HG03520 (cell line): Measurements from ENCODE around the gene KIDINS220.

ENCODE experiments used
- ATAC-seq: cut with Tn5 transposase; IDR thresholded peaks from one replicate; pipeline ENCODE4 v1.9.1; 2021; ENCODE audit warnings: mild to moderate bottlenecking, moderate library complexity; ENCODE audit not compliant: unreplicated experiment

The KIDINS220 gene

DNA sequence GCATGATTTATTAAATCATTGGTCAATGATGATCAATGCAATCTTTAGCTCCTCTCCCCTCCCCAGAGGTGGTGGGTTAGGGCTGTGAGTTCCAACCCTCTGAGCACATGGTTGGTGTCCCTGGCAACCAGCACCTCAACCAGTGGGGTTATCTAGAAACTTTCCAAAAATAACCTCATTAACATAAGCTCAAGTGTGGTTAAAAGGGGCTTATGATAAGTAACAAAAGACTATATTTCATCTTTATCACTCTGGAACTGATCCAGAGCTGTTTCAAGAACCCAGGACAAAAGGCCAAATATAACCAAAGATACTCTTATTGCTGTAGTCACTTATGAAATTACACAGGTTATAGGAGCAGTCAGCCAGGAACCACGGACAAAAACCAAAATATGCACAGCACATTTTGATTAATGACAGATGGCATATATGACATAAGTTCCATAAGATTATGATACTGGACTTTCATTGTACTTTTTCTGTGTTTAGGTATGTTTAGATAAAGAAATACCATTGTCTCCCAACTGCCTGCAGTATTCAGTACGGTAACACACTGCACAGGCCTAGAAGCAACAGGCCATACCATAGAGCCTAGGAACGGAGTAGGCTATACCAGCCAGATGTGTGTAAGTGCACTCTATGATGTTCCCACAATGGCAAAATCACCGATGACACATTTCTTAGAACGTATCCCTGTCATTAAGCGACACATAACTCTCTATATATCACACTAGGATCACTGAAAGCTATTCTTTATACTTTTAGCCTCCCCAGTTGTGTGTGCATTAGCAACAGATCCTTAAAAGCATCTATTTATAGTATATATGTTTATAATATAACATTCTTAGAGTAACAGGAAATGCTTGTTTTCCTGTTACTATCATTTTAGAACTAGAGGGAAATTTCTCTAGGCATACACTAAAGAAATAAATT is 31.9 kb downstream of the KIDINS220 start:
- no peak for ATAC-seq

DNA sequence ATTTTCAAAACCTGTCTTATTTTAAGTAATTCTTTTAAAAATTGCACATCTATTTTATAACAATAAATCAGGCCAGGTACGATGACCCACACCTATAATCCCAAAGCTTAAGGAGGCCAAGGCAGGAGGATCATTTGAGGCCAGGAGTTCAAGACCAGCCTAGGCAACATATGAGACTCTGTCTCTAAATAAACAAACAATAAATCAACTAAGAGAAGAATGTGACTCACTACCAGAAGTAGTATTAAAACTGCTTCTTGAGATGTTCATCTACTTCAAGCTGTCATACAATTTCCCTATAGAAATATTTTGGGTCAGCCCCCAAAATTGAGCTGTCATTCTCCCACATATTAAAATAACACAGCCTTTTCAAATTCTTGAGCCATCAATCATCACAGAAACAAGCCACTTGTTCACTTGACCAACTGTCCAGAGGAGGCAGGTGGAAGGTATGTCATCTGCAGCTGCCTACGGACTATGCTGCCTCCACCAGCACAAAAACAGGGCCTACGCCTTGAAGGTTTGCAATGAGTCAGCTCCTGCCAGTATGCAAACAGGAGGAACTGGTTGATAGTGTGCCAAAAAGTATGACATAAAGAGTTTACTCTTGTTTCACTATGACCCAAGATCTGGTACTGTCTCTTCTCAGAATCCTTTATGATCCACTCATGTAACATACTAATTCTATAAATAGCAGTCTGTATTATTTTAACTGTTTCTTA is 33.6 kb downstream of the KIDINS220 start:
- ATAC-seq, result peak; percentile 98

DNA sequence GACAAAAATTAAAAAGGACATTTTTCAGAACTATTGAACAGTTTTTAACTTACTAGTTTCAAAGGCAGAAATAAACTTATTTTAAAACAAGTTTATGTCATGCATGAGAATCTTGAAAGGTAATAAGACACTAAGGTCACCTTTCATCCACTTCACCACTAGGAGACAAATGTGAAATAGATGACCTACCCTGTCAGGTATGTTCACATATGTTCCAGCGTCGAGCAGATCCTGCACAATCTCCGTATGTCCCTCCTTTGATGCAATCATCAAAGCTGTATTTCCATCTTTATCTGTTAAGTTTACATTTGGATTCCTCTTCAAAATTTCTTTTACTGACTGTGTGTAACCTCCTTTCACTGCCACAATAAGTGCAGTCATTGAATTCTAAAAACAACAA is 34.7 kb downstream of the KIDINS220 start:
- ATAC-seq, result no peak

DNA sequence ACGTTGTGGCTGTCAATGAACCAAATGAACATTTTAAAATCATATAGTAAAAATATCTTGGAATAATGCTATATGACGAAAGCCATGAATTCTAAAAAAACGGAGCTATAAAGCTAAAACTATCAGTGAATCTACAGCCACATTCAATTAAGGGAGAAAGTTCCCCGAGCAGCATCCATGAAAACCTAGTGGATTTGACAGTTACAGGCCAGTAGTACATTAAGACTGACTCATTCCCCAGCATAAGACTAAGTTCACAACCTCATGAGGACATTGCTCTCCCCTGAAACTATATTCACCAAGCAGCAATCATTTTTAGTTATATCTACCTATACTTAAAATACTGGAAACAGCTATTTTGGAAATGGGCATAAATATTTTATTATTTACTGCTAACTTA is 36.6 kb downstream of the KIDINS220 start:
- no peak for ATAC-seq

DNA sequence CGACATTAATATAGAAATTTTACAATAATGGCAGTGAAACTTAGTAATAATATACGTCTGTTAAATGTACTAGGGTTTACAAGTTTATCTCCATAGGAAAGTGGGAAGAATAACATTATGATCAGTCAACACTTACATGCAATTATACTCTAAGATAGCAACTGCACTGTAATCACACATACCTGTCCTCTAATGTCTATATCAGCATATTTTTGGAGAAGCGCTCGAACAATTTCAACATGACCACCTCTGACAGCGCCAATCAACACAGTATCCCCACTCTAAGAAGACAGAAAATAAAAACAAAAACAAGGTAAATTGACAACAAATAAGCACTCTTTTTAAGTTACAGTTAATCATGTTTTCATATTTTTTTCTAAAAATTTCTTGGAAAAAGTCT is 37.2 kb downstream of the KIDINS220 start:
- no peak for ATAC-seq

DNA sequence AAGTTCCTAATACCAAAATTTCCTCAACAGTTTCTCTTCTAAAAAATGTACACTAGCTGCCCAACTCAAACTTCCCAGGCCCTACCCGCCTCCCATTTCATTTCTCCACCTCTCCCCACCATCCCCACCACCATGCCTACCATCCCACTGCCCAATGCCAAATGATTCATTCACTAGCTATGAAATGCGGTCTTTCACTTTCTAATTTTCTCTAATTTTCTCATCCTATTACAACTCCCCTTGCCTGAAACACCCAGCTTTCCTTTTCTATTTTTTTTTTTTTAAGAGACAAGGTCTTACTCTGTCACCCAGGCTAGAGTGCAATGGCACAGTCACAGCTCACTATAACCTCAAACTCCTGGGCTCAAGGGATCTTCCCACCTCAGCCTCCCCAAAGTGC is 38.4 kb downstream of the KIDINS220 start:
- no peak for ATAC-seq

DNA sequence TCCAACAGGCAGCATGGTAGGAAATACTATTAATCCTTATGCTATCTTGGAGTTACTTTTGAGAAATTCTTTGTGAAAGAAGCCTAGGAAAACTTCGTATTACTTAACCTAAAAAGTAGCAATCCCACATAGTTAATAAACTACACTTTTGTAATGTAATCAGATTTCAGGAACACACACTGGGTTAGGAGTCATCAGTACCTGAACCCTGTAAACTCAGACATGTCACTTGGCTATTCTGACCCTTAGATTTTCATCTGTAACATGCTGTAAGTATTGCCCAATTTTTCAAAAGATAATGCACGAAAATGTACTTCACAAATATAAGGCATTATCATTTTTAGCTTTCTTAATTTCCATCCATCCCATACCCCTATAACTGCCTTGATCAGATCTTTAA is 39.0 kb downstream of the KIDINS220 start:
- ATAC-seq, result no peak

DNA sequence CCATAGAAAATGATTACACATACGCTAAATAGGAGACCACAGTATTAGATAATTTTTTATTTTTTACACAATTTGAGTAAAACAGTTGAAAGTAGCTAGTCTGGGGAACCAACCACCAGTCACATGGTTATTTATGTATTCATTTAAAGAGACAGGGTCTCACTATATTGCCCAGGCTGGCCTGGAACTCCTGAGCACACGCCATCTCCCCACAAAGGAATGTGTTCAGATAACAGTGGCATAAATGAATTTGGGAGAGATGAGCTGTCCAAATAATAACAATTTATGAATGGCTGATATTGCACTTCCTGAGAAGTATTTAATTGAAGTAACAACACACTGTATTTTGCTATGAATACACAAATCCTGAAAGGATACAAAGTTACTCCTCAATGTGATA is 39.7 kb downstream of the KIDINS220 start:
- no peak for ATAC-seq

DNA sequence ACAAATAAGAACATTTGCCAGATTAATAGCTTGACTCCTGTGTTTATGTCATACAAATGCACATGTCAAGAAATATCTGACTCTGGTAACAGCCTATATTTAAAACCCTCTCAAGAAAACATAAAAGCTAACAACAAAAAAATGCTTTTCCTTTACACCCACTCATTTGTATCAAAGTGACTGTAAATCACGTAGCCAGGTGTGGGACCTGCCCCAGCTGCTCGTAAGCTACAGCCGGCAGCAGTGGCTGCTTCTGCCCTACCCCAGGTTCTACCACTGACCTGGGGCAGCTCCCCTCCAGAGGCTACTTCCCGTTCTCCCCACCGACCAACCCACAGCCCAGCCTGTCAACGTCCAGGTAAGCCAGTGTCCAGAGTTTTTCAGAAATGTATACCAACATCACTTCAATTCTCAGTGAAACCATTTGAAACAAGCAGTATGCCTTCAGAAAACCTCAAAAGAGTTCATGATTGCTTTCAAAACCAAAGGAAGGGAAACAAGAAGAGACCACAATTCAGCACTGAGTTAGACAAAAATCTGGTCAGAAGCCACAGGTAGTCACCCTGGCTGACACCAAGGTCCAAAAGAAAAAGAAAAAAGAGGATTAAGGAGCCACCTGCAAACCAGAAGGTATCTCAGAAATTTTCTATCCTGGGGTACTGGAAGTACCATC is 40.4 kb downstream of the KIDINS220 start:
- ATAC-seq, result peak; percentile 56

DNA sequence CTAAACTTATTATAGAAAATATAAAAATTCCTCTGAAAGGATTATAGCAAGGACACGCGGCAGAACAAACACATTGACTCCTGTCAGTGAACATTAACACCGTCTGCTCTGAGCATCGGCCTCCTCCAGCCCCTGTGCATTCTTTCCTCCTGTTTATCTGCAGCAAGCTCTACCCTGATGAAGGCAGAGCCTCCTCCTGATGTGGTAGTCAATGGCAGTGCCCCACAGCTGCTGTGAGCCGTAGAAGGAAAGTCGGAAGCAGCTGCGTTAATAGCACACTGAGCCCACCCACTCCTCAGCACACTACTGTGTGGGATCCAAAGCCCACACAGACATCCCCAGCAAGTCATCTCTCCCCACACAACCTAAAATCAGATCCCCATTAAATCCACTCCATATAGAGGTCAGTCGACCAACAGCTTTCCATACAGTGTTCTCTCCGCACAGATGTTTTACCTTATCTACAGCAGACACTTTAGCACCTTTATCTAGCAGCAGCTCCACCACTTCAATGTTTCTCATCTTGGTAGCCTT is 41.0 kb downstream of the KIDINS220 start:
- ATAC-seq, result no peak

DNA sequence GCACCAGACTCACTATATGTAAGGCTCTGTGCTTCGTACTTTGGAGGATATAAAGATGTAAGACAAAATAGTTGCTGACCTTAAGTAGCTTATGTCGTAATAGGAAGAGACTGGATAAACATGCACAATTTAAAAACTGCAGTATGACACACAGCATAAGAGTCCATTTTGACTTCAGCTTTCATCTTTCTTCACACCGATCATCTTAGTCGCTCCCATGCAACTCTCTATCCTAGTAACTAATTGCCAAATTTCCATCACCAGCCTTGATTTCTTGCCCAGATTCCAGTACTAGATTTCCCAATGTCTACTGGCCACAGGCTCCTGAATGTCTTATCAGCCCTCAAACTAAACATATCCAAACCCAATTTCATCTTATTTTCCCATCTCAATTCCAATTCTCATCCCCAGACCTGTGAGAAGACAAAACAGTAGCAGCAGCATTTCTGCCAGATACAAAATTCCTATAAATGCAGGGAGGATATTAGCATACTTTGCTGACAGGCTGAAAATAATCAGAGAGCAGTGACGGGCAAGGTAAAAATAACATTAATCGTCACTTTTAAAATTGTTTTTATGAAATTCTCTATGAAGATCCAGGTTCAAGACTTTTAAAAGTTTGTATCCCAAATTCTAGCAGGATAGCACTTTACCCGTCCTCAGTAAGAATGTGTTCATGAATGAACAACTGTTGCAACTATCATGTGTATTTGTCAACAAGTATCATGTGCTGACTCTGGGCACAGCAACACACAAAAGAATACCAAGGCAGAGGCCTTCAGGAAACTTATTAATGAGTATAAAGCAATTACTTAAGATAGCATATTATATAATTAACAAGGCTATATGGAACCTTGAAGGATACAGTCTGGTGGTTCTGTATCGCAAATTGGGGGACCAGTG is 42.2 kb downstream of the KIDINS220 start:
- ATAC-seq, result no peak

DNA sequence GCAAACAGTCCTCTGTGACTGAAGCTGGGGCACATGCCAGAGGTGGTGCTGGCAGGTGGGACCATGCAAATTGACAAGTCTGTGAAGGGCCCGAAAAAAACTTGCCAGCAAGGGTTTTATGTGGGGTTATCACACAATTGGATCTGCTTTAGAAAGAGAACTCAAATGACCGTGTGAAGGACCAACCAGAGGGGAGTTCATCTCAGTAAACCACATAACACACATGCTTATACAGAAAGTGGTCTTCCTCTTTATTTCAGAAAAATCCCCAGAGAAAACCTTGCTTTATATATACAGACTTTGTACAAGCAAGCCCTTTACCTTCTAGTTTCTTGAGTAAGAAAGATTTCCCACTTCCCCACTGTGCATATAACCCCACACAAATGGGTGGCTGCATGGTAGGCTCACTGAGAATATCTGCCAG is 46.7 kb downstream of the KIDINS220 start:
- no peak for ATAC-seq

DNA sequence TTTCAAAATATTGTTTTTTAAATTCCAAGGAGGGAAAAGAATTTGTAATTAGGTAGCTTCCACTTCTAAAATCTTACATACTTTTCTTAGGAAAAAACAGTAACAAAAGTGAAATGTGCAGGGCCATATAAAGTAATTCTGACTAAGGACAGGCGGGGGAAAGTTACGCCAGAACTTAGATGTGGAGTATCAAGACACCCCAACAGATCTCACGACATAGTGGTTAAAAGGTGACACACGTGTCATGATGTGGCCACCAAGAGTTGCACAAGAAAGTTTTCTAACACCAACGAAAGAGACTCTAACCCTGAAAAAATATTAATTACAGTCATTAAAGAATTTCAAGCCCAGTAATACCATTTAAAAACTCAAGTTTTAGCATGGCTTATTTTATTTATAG is 51.0 kb downstream of the KIDINS220 start:
- ATAC-seq, result no peak

DNA sequence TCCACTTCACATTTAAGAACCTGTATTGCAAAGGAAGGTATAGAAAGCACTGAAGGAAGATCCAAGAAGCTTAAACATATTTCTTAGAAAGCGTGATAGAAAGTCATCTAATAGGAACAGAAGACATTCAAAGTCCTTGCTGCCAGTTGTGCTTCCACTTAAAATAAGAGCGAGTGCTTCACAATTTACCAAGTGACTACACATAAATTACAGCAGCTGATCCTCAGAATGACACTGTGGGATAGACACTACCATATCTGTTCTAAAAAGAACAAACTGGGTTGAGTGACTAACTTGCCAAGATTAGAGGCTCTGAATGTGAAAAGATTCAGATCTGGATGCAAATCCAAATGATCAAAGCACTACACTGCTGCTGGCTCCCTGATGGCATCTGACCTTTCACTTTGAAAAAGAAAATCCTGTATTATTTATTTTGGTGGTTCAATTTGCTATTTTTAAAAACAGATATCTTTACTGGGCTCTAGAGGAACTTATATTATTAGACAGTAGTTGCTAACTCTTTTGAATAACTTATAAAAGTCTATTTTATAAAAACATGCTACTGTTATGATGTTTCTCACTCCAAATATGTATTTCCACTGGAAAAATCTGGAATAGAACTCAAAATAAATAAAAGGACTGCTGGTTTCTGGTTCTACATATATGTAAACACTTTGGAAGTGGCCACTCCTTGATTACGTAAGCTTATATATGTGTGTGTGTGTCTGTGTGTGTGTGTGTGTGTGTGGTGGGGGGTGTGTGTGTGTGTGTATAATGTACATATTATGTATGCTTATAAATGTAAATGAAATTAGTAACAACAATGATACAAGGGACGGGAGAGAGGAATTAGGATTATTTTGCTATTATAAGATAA is 57.4 kb downstream of the KIDINS220 start:
- no peak for ATAC-seq

DNA sequence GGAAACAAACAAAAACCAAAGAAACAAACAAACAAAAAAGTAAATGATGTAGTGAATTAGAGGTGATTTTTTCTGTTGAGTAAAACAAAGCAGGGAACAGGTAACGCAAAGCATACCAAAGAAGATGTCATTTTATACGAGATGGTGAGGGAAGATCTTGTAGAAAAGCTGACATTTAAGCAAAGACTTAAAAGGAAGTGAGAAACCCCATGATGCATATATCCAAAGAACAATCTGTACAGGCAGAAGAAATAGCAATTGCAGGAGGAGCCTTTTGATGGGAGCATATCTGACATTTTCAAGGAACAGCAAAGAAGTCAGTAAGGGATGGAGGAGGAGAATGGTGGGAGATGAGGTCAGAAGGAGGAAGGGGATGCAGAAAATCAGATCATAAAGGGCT is 63.0 kb downstream of the KIDINS220 start:
- no peak for ATAC-seq

DNA sequence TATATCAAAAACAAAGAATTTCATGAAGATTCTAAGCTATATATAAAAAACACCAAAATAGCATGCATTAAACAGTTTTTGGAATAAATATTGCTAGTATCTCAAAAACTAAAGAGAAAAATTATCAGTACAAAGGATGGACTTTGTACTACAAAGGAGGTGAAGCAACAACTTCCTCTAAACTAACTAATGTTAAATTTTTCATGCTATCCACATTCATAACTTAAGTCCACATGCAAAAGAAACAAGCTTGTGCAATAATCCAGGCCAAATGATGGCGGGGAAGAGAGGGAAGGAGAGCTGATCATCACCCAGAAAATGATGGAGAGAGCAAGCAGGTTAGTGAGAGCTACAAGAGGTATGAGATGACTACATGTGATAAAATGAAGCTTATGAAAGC is 70.1 kb downstream of the KIDINS220 start:
- ATAC-seq, result no peak

DNA sequence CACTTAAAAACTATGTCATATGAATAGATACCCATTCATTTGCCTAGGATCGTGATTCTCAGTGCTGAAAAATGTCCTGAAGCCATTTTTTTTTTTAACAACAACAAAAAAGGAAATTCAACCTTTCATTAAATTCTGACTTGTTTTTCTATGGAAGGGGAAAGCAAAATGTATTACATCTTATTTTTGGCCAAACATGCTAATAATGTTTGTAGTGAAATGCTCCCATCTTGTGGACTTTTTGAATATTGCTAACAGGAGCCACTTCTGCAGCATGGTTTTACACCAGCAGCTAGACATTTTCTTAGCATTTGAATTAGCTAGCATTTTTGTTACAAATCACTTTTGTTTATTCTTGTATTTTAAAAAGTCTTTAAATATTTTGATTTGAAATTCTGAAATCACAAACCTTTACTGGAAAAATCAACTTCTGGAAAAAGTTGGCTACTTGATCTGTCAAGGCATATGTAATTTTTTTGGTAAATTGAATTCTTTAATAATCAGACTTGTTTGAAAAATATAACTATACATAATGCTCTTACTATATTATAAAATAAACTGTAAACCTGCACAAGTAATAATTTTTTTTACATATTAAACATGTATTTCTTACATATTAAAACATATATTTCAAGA is 75.8 kb downstream of the KIDINS220 start:
- no peak for ATAC-seq

DNA sequence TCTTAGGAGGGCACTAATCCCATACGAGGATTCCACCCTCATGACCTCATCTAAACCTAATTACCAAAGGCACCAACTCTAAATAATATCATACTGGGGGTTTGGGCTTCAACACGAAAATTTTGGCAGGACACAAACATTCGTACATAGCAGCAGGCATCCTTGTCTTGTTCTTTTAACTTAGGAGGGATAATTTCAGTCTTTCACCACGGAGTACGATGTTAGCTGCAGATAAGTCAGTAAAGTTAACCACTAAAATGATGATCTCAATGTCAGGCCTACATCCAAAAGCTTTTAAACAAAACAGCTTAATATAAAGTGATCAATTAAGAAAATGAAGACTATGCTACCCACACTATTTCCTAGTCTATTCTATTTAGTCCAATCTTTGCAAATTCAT is 80.7 kb downstream of the KIDINS220 start:
- no peak for ATAC-seq

DNA sequence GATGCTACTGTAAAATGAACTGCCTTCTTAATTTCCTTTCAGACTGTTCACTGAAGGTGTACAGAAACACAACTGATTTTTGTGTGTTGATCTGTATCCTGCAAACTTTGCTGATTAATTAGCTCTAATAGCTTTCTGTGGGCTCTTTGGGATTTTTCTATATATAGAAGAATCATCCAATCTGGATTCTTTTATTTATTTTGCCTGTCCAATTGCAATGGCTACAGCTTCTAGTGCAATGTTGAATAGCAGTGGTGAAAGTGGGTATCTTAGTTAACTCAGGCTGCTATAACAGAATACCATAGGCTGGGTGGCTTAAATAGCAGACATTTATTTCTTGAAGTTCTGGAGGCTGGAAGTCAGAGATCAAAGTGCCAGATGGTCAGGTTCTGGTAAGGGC is 81.2 kb downstream of the KIDINS220 start:
- ATAC-seq, result no peak
